Bronchial smooth muscle cell (primary cell): Measurements from ENCODE around the gene TAMM41. TPM values are rescaled to one million over a fixed set of nuclear protein-coding genes. Genes with fewer than 3 reads are reported as not detected.

Experiments used
- total RNA-seq: library from RNA; depleted of rRNA; stranded (reverse); fragments of >200 nt; gene quantifications from 2 replicates; pipeline ENCODE4 v1.2.1, GENCODE V29; 2014

TAMM41 gene, protein sequence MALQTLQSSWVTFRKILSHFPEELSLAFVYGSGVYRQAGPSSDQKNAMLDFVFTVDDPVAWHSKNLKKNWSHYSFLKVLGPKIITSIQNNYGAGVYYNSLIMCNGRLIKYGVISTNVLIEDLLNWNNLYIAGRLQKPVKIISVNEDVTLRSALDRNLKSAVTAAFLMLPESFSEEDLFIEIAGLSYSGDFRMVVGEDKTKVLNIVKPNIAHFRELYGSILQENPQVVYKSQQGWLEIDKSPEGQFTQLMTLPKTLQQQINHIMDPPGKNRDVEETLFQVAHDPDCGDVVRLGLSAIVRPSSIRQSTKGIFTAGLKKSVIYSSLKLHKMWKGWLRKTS
- total RNA-seq: 3.5 and 4.9 TPM in 2 replicates

DNA sequence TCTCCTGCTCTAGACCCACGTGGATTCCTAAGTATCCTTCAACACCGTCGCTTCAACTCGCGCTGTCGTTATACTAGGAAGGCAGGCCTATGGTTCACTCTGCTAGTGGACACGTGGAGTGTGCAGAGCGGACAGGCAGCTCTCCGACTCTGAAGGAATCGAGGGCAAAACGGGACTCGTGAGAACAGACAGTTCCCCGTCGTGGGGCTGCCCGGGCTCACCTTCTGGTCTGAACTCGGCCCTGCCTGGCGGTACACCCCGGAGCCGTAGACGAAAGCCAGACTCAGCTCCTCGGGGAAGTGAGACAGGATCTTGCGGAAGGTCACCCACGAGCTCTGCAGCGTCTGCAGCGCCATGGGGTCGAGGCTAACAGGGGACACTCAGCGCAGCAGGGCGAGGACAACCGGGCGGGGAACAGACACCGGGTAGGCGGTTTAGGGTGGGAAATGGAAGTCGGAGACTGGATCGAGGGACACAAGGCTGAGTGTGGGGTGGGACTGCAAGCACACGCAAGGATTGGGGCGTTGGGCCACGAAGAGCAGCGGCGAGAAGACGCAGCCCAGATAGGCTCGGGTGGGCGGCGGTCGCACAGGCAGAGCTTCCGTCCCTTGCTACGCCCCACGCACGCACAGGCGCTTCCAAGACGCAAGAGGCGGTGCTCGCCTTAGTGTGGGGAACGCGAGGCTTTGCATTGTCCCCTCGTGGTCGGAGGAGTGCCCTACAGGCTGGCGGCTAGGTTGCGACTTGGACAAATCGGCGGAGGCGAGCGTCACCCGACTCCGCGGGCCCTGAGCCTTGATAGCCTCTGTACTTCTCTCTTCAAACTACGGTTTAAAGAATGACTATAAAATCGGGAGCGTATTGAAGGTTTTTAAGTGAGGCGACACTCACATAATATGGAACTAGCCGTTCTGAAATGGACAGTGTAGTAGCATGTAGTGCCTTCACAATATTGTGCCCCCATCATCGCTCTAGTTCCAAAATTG is at the start of gene TAMM41:
Gene TAMM41 (minus strand): TSS at position 605 of the 986 bp plus-strand sequence. CDS start 249 bp downstream, at position 356.

Other genes with a start within 250 kb of the TAMM41 start
- gene VGLL4, start 203.0 kb downstream of the TAMM41 start, total RNA-seq: 35.5 and 39.2 TPM in 2 replicates
- gene SYN2, start 157.5 kb upstream of the TAMM41 start, total RNA-seq: under 0.01 and 0.16 TPM in 2 replicates